ENCODE data around the gene MUL1. TPM values are rescaled to one million over a fixed set of nuclear protein-coding genes. Genes with fewer than 3 reads are reported as not detected.

Gene MUL1
- total RNA-seq, 1 donor from 2014 or later, result 22.1 TPM

Other genes starting within 250 kb of the MUL1 start
- not detected in 2 replicates for gene VWA5B1, start 217.3 kb downstream of the MUL1 start, total RNA-seq
- 6.9 and 11.3 TPM in 2 replicates for gene CAMK2N1, start 21.9 kb downstream of the MUL1 start, total RNA-seq
- not detected in 2 replicates for gene FAM43B, start 44.4 kb upstream of the MUL1 start, total RNA-seq
- gene CDA, start 80.9 kb upstream of the MUL1 start, total RNA-seq, result 0.79 and 1.4 TPM in 2 replicates
- 61.1 and 73.0 TPM in 2 replicates for gene PINK1, start 125.3 kb upstream of the MUL1 start, total RNA-seq
- gene DDOST, start 153.2 kb upstream of the MUL1 start, total RNA-seq, result 288 and 346 TPM in 2 replicates
- gene KIF17, start 209.9 kb upstream of the MUL1 start, total RNA-seq, result 1.0 and 3.2 TPM in 2 replicates
- 32.6 and 55.3 TPM in 2 replicates for gene SH2D5, start 224.6 kb upstream of the MUL1 start, total RNA-seq